ENCODE measurements around the gene PPP2R2D.

DNA sequence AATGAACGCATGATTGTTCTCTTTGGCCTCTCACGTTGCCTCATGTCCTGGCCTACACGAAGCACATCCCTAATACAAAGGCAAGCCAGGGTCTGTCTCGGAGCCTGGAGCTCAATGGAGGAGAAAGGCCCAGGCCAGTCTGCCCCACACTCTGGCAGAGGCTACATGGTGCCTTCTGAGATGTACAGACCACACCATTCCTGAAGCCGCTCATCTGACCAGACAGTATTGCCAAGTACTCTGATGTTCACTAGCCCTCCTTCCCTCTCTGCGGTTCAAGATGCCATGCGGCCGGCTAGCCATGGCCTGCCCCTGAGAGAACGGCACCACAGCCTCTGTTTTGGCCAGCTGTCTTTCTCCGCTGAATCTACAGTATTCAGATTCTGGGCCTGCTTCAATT is 75.0 kb downstream of the PPP2R2D start:
- TF ChIP-seq CTCF (IDR thresholded peaks at IDR 0.05) (no peak), POLR2A (IDR thresholded peaks at IDR 0.05) (no peak)

All from body of pancreas (tissue), 4 donors.